ENCODE data around the gene LOXHD1.

The LOXHD1 gene

DNA sequence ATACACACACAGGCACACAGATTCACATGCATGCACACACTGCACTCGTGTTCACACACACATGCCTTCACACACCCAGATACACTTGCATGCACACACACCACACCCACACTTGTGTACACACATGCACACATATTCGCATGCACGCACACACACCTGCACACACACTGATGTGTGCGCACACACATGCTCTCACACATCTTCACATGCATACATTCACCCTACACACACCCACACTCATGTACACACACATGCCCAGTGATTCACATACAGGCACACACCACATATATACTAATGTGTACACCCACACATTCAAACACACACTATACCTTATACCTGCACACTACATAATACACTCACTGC lies 181.6 kb downstream of the LOXHD1 start:
- no peak for DNase-seq (ENCODE audit: low read depth)

GRCh38 chr18:46474487-46475389 lies 182.3 kb downstream of the LOXHD1 start:
- no peak for DNase-seq (ENCODE audit: low read depth)

DNA sequence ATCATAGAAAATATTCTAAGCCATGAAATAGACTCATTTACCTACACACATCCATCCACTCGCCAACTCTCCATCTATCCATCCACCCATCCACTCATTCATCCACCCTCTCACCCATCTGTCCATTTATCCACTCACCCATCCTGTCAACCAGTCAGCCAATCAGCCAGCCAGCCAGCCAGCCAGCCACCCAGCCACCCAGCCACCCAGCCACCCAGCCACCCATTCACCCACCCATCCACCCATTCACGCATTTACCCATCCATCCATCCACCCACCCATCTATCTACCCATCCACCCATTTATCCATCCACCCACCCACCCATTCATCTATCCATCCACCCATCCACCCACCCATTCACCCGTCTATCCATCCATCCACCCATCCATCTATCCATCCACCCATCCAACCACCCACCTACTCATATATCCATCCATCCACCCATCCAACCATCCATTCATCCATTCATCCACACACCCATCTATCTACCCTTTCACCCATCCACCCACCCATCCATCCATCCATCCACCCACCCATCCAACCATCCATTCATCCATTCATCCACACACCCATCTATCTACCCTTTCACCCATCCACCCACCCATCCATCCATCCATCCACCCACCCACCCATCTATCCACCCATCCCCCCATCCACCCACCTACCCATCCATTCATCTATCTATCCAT lies 185.1 kb downstream of the LOXHD1 start:
- DNase-seq (ENCODE audit: low read depth), result no peak

DNA sequence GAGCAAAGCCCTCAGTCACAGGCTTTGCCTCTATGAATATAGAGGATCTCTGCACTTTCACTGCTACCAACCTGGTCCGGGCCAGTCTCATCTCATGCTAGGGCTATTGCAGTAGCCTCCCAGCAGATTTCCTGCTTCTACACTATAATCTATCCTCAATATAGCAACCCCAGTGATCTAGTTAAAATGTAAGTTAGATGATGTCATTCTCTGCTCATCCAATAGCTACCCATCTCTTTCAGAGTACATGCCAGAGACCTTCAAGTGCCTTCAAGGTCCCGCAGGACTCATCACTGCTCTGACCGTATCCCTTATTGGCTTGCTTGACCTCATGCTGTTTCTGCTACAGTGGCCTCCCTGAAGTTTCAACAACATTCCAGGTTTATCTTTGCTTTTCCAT lies 186.3 kb downstream of the LOXHD1 start:
- no peak for DNase-seq (ENCODE audit: low read depth)

DNA sequence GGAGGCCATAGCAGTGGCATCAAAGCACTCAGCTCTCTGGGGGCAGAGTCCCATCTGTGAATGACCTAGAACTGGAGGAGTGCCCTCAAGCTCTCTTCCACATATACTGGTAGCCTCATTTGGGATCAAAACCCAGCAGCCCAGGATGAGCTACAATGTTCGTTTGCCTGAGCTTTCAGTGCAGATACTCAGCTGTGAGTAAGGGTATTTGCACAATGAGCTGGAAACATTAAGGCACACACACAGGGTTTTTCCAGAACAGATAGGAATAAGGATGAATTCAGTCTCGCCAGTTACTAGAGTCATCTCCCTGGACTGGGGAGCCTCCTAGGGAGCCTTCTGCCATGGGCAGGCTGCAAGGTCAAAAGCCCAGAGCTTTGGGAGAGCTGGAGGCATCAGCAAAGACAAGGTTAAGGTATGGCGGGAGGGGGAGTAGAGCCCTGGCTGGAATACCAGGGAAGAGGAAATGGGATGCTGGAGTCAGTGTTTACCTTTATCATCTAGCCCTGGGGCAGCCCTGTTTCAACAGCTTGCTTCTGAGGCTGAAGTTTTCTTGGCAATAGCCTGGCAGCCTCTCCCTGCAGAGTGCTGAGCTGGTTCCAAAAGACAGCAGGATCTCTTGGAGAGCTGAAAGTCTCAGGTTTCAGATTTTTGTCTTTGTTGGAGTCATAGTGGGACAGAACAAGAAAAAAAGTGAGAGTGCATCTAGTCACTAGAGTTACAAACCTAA lies 187.7 kb downstream of the LOXHD1 start:
- no peak for DNase-seq (ENCODE audit: low read depth)

GRCh38 chr18:46468426-46469180 lies 188.4 kb downstream of the LOXHD1 start:
- no peak for DNase-seq (ENCODE audit: low read depth)

GRCh38 chr18:46466234-46467160 lies 190.5 kb downstream of the LOXHD1 start:
- DNase-seq (ENCODE audit: low read depth), result no peak

GRCh38 chr18:46464926-46465655 lies 191.9 kb downstream of the LOXHD1 start:
- DNase-seq (ENCODE audit: low read depth), result no peak

DNA sequence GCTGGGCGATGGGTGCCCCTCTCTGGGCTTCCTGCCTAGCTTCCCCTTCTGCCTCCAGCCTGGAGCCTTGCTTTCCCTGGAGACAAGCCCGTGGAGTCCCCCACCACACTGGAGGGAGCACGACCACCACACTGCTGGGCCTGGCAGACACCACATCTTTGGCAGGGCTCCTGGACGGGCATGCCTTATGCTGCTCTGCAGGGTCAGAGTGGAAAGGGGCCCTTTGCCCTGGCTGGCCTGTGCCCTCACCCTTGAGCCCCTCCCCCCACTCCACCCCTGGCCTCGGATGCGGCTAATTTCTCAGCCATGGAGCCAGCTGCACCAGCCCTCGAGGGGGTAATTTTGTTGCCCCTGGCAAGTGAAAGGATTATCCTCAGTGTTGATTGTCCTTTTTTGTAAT lies 194.5 kb downstream of the LOXHD1 start:
- DNase-seq (ENCODE audit: low read depth), result no peak

DNA sequence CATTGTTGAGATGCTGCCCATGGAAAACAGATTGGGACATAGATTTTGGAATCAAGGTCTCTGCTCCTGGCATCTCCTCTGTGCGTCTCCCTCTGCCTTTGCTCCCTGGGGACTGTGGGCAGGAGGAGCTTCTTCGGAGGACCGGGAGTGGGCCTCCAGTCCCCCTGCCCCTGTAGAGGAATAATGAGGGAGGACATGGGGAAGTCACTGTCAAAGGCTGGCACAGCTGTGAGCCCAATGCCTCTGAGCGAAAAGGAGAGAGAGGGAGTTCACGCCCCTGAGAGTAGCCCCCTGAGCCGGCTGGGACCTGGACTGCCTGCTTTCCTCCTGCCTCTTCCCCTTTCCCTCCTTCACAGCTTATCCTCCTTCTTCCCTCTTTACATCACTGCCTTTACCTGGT lies 195.0 kb downstream of the LOXHD1 start:
- no peak for DNase-seq (ENCODE audit: low read depth)

DNA sequence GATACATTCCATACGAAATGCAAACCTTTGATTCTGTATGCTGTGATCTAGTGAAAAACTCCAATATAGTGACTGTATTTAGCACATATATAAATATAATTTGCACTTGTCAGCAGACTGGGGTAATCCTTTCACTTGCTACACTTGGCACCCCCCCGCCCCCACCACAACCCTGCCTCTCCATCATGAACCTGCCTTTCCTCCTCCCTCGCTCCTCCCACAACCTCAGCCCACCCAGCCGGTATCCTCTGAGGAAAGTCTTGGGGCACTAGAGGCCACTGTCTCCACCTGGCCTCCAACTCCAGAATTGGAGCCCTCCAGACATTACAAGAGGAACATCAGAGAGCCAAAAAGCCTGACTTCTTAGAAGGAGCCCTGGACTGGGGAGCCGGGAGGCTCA lies 196.3 kb downstream of the LOXHD1 start:
- no peak for DNase-seq (ENCODE audit: low read depth)

DNA sequence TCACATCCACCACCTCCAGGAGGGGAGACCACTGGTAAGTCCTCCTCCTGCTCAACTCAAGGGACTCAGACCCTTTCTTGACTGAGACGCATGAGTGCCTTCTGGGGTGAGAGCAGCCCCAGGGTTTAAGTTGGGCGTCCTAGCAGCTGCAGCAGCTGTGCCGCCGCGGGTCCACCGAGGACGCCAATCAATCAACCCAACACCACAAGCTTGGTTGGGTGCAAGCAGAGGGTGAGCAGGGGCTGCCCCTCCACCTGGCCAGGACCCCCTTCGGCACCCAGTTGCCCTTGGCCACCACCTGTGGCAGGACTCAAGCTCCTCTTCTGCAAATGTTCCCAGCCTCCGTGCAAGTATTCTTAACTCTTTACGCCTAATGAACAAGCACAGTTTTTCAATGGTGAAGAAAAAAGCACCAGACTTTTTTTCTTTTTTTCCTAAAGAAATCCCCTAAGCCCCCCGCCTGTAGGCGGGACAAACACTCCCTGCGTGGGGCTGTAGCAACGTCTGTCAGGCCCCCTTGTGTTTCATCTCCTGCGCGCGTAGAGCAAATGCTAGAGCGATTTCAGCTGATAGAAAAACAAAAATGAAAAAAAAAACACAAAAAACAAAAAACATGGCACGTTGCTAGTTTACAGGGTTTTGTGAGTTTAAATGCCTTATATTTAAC lies 197.1 kb downstream of the LOXHD1 start:
- DNase-seq (ENCODE audit: low read depth), result no peak

GRCh38 chr18:46458472-46458871 lies 198.5 kb downstream of the LOXHD1 start:
- DNase-seq (ENCODE audit: low read depth), result no peak

- DNase-seq (ENCODE audit: low read depth), result no peak
These were observed 200.3 kb downstream of the LOXHD1 start for GRCh38 chr18:46456691-46457090.

DNA sequence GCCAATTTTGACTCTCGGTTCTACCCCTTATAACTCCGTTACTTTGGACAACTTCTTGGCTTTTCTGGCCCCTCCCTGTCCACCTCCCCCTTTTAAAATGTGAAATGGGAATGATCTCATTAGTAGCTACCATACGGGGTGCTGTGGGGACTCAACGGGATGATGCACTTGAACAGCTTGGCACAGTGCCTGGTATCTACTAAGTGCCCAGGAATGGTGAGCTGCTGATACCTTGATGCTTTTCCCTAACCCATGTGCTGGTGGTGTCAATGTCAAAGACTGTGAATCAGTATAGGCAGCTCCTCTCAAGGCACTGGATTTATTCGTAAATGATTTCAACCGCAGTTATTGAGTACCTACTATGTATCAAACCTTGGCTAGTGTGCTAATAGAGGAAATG lies 204.2 kb downstream of the LOXHD1 start:
- DNase-seq (ENCODE audit: low read depth), result no peak

DNA sequence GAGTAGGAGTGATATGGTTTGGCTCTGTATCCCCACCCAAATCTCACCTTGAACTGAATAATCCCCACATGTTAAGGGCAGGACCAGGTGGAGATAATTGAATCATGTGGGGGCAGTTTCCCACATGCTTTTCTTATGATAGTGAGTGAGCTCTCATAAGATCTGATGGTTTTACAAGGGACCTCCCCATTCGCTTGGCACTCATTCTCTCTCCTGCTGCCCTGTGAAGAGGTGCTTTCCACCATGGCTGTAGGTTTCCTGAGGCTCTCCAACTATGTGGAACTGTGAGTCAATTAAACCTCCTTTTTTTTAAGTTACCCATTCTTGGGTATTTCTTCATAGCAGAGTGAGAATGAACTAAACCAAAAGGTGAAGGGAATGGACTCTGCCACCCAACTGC lies 207.5 kb downstream of the LOXHD1 start:
- DNase-seq (ENCODE audit: low read depth), result no peak

DNA sequence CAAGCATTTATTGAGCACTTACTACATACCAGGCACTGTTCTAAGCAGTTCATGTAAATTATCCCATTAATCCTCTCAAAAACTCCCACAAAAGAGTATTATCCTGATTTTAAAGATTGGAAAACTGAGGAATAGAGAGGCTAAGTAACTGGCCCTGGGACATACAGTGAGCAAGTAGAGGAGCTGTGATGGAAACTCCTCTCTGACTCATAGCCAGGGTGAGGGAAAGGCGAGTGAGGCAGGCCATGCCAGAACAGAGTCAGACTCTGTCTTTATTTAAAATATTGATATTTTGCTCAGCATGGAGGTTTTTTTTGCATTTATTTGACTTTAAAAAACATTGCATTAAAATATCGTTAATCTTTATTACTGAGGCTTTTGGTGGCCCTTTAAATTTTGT lies 208.0 kb downstream of the LOXHD1 start:
- DNase-seq (ENCODE audit: low read depth), result no peak

DNA sequence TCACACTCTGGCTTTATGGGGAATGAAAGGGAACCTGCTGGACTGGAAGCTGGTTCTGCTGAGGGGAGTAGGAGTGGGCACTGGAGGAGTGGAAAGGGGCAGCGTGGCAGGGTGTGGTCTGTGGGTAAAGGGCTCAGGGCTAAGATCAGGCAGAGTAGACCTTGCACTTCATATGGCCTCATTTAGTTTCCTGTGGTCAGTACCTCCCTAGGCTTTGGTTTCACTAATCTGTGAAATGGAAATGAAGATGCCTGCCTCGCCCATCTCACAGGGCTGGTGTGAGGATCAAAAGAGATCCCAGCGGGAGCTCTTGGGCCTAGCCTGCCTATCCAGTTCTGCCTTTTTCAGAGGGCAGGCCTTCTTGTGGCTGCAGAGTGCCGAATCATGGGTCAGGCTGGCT lies 208.7 kb downstream of the LOXHD1 start:
- DNase-seq (ENCODE audit: low read depth), result no peak

GRCh38 chr18:46447792-46448191 lies 209.2 kb downstream of the LOXHD1 start:
- DNase-seq (ENCODE audit: low read depth), result no peak

- no peak for DNase-seq (ENCODE audit: low read depth)
These were observed 209.7 kb downstream of the LOXHD1 start for GRCh38 chr18:46447323-46447722.

Data from activated T-cell treated with anti-CD3 and anti-CD28 coated beads for 24 hours (primary cell).